ENCODE data around the gene TAGLN2.

Gene TAGLN2

DNA sequence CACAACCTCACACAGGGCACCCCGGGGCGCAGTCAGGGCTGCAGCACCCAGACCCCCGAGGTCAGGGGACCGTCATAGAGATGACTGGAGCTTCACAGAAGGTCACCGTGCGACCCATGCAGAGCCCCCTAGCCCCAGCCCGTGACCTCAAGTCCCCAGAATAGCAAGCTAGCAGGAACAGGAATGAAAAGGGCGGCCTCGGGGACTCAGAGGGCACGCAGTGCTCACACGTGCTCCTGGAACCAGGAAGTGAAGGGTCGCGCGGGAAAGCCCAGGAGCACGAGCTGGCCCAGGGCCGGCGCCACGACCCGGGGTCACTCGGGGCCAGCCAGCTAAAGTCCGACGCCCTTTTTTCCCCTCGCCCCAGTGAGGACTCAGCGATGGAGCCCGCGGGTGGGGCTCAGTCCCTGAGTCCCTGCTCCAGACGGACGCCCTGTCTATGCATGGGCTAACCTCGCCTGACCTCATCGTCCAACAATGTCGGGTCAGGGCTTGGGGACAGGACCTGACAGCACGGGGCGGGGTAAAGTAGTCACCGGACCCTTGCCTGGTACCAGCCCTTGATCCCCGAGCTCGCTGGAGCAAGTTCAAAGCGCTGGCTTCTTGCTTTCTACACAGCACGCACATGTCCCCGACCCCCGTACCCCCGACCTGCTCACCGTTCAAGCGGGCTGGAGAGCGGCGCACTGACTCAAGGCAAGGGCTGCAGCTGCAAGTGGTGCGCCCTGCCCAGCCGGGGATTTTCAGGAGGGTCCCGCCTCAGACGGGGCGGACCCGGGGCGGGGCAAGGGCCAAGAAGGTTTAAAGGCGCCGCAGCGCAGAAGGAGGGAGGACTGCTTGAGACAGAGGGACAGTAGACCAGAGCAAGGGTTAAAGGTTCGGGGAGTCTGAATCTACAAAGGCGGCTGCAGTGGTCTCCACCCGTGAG, at the start of gene TAGLN2:
TAGLN2 (minus strand) TSS at position 717 of the 928 bp plus-strand sequence. CDS start 4,998 bp downstream, outside the sequence.
- Histone ChIP-seq H3K9me3 (ENCODE audit: control insufficient read depth, low read length) (no peaks in the 10 kb centered on the region), H3K36me3 (ENCODE audit: control insufficient read depth, insufficient read depth, low read length) (peaks cover 27% of the 10 kb centered on the region), H3K27me3 (ENCODE audit: control insufficient read depth, insufficient read depth, low read length) (no peaks in the 10 kb centered on the region), H3K4me1 (ENCODE audit: control insufficient read depth, insufficient read depth, low read length) (peaks cover 45% of the 10 kb centered on the region), H3K9ac (ENCODE audit: low read length) (peak within 1 kb of the TSS; percentile 98), H3K4me3 (ENCODE audit: low read length) (peak within 1 kb of the TSS; percentile 97)

DNA sequence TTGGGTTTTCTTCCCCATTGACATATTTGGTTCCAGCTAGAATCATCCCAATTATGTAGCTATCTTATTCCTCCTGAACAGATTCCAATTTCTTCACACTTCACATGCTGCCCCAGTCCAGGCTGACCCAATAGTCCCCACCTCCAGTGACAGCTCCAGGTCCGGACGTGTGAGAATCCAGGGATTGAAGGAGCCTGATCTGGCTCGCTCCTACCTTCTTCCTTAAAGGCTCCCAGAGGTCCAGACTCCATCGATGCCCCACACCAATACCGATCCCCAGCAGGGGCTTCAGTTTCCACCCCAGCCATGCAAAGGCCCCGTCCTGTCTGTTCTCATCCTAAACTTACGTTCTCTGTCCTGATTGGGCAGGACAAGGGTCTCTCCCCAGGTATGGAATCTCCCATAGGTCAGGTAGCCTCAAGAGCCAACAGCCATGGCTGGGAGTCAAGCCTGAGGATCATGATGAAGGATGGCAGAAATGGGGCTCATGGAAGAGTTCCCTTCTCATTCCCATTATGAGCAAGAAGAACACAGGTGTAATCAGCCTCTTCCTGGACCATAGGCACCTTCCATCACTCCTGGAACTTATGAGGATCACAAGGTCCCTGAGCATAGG, 49.2 kb upstream of the TAGLN2 start:
- H3K36me3 ChIP-seq (ENCODE audit: control insufficient read depth, insufficient read depth, low read length), result peaks cover 11% of the 10 kb centered on the region
- H3K27me3 ChIP-seq (ENCODE audit: control insufficient read depth, insufficient read depth, low read length), result no peaks in the 10 kb centered on the region
- H3K4me3 ChIP-seq (ENCODE audit: low read length), result no peak overlapping the region
- peaks cover 41% of the 10 kb centered on the region for H3K4me1 ChIP-seq (ENCODE audit: control insufficient read depth, insufficient read depth, low read length)
- no peaks in the 10 kb centered on the region for H3K9me3 ChIP-seq (ENCODE audit: control insufficient read depth, low read length)
- no peak overlapping the region for H3K9ac ChIP-seq (ENCODE audit: low read length)

DNA sequence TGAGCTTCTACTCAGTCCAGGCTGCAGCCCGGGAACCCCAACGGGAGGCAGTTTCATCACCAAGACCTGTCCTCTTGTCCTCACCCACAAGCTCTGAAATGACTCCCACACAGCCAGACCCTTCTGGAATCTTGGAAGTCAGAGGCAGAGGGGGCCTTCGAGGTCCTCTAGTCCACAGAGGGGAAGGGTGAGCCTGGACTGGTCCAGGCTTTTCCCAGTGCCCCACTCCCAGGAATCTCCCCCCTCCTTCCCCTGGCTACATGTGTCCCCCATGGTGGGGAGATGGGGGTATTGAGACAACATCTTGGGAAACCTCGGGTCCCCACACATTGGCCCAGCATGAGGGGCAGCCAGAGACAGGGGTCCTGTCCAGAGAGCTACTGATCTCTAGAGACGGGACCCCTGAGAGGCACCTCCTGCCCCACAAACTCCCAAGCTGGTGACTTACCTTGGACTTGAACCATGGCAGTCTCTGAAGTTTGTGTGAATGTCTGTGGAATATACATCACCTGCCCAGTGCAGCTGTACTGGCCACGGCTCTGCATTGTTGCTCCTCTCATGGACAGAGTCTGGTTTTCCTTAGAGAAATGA, 48.1 kb upstream of the TAGLN2 start:
- no peaks in the 10 kb centered on the region for H3K9me3 ChIP-seq (ENCODE audit: control insufficient read depth, low read length)
- peaks cover 11% of the 10 kb centered on the region for H3K36me3 ChIP-seq (ENCODE audit: control insufficient read depth, insufficient read depth, low read length)
- H3K9ac ChIP-seq (ENCODE audit: low read length), result no peak overlapping the region
- no peaks in the 10 kb centered on the region for H3K27me3 ChIP-seq (ENCODE audit: control insufficient read depth, insufficient read depth, low read length)
- peaks cover 46% of the 10 kb centered on the region for H3K4me1 ChIP-seq (ENCODE audit: control insufficient read depth, insufficient read depth, low read length)
- H3K4me3 ChIP-seq (ENCODE audit: low read length), result no peak overlapping the region

DNA sequence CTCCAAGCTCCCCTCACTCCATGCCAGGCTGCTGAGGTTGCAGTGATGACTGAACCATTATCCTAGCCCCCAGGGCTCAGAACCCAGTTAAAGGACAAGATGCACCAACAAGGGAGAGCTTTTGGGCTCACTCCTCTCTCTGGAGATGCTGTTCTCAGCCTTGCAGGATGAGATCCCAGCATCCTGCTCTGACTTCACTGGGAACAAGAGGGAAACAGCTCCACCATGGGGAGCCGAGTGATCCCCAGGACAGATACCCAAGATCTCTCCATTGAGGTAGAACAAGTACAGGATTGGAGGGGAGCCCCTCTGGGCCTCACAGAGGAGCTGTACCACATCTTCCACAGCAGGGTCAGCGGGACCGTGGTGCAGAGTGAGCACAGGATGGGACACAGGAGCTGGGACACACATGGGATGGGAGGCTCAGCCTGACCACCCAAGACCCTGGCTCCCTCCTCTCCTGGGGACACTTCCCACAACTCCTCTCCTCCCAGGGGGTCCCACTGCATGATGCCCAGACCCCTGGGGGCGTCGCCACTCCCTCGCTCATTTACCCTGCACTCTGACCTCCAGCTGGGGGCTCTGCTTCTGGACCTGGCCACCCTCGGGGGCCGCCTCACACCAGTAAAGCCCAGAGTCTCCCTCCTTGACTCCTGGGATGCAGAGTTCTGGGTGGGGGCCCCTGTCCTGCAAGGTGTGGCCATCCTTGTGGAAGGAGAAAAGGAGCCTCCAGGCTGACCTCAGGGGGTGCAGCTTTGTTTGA, 47.3 kb upstream of the TAGLN2 start:
- no peaks in the 10 kb centered on the region for H3K27me3 ChIP-seq (ENCODE audit: control insufficient read depth, insufficient read depth, low read length)

DNA sequence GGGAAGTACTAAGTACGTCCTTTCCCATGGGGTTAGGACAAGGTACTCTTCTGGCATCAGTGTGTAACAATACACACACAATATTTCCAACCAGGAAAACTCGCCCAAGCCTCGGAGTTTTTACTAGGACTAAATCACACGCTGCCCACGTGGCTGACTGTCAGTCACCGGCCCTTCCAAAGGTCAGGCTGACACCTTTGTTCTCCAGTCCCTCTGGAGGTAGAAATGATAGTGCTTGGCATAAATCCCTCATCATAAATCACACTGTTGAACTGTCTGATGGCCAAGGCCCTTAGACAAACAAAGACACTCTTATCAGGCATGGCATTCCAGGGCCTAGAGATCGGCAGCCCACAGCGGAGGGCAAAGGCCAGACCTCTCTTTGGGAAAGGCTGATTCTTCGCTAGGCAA, 45.6 kb upstream of the TAGLN2 start:
- peaks cover 4% of the 10 kb centered on the region for H3K36me3 ChIP-seq (ENCODE audit: control insufficient read depth, insufficient read depth, low read length)
- H3K4me1 ChIP-seq (ENCODE audit: control insufficient read depth, insufficient read depth, low read length), result peaks cover 43% of the 10 kb centered on the region
- H3K27me3 ChIP-seq (ENCODE audit: control insufficient read depth, insufficient read depth, low read length), result no peaks in the 10 kb centered on the region
- no peak overlapping the region for H3K9ac ChIP-seq (ENCODE audit: low read length)
- H3K9me3 ChIP-seq (ENCODE audit: control insufficient read depth, low read length), result no peaks in the 10 kb centered on the region
- no peak overlapping the region for H3K4me3 ChIP-seq (ENCODE audit: low read length)

More for the DNA sequence above, 47.3 kb upstream of the TAGLN2 start:
- peaks cover 9% of the 10 kb centered on the region for H3K36me3 ChIP-seq (ENCODE audit: control insufficient read depth, insufficient read depth, low read length)
- H3K4me1 ChIP-seq (ENCODE audit: control insufficient read depth, insufficient read depth, low read length), result peaks cover 43% of the 10 kb centered on the region
- H3K9me3 ChIP-seq (ENCODE audit: control insufficient read depth, low read length), result no peaks in the 10 kb centered on the region
- H3K4me3 ChIP-seq (ENCODE audit: low read length), result no peak overlapping the region
- no peak overlapping the region for H3K9ac ChIP-seq (ENCODE audit: low read length)

DNA sequence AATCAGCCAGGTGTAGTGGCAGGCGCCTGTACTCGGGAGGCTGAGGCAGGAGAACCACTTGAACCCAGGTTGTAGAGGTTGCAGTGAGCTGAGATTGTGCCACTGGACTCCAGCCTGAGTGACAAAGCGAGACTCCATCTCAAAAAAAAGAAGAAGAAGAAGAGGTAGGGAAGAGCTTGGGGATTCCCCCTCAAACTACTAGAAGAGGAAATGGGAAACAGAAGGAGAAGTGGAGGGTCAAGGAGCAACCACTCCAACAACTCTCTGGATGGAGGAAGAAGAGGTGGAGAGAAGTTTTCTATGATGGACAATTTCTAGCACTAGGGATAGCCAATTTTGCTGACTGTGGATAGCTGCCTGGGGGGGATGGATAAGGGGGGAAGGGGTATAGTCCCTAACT, 43.6 kb upstream of the TAGLN2 start:
- no peaks in the 10 kb centered on the region for H3K27me3 ChIP-seq (ENCODE audit: control insufficient read depth, insufficient read depth, low read length)
- H3K9me3 ChIP-seq (ENCODE audit: control insufficient read depth, low read length), result no peaks in the 10 kb centered on the region
- H3K4me1 ChIP-seq (ENCODE audit: control insufficient read depth, insufficient read depth, low read length), result peaks cover 43% of the 10 kb centered on the region
- no peaks in the 10 kb centered on the region for H3K36me3 ChIP-seq (ENCODE audit: control insufficient read depth, insufficient read depth, low read length)
- no peak overlapping the region for H3K4me3 ChIP-seq (ENCODE audit: low read length)
- H3K9ac ChIP-seq (ENCODE audit: low read length), result no peak overlapping the region

DNA sequence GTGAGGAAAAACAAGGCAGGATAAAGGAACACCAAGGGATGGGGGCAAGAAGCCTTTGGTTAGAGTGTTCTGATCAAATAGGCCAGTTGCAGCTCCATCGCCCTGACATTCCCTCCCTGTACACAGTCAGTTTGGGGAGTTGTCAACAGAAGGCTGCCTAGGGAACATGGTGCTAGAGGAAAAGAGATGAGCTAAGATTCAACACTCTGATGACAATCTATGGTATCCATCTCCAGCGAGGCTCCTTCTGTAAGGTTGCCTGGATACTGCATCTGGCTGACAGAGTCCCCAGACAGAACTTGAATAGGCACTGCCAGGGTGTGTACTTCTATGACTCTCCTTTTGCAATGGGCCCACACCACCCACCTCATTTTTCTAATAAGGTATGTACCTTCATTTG, 40.0 kb upstream of the TAGLN2 start:
- Histone ChIP-seq H3K36me3 (ENCODE audit: control insufficient read depth, insufficient read depth, low read length) (no peaks in the 10 kb centered on the region), H3K9ac (ENCODE audit: low read length) (no peak overlapping the region), H3K9me3 (ENCODE audit: control insufficient read depth, low read length) (no peaks in the 10 kb centered on the region), H3K27me3 (ENCODE audit: control insufficient read depth, insufficient read depth, low read length) (no peaks in the 10 kb centered on the region), H3K4me1 (ENCODE audit: control insufficient read depth, insufficient read depth, low read length) (peaks cover 17% of the 10 kb centered on the region), H3K4me3 (ENCODE audit: low read length) (no peak overlapping the region)

DNA sequence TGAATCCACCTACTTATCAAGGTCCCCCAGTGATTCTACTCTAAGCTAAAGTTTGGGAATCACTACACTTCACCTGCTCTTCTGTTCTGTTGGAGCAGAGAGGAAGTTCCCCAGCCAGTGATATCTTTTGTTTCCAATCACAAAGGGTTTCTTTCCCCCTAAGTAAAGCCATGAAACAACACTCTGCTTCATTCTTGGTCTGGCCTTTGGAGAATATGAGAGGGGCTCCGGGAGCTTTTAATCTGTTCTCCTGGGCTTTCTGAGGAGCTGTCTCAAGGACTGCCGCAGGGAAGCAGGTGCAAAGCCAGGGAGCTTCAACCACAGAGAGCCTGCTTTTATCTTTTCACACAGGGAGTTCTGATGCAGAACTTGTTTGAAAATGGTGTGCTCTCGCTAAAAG, 38.8 kb upstream of the TAGLN2 start:
- H3K4me3 ChIP-seq (ENCODE audit: low read length), result peak overlapping the region; percentile 16
- no peaks in the 10 kb centered on the region for H3K9me3 ChIP-seq (ENCODE audit: control insufficient read depth, low read length)
- H3K27me3 ChIP-seq (ENCODE audit: control insufficient read depth, insufficient read depth, low read length), result no peaks in the 10 kb centered on the region

DNA sequence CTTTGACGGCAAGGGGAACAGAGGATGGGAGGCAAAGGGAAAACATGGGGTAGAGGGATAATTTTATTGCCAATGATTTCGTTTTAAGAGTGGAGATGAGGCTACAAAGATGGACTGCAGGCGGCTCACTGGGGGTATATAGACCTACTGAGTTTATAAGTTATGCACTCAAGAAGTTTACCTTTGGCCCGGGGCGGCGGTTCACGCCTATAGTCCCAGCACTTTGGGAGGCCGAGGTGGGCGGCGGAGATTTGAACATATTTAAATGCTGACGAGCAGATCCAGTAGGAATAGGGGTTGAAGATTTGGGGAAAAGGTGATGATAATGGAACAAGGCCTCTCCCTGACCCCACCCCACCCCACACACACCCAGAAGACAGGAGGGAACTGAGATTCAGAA, 36.9 kb upstream of the TAGLN2 start:
- Histone ChIP-seq H3K36me3 (ENCODE audit: control insufficient read depth, insufficient read depth, low read length) (no peaks in the 10 kb centered on the region), H3K27me3 (ENCODE audit: control insufficient read depth, insufficient read depth, low read length) (no peaks in the 10 kb centered on the region), H3K9ac (ENCODE audit: low read length) (peak overlapping the region; percentile 66), H3K4me3 (ENCODE audit: low read length) (peak overlapping the region; percentile 23), H3K4me1 (ENCODE audit: control insufficient read depth, insufficient read depth, low read length) (peaks cover 16% of the 10 kb centered on the region), H3K9me3 (ENCODE audit: control insufficient read depth, low read length) (no peaks in the 10 kb centered on the region)

More for the DNA sequence above, 38.8 kb upstream of the TAGLN2 start:
- Histone ChIP-seq H3K9ac (ENCODE audit: low read length) (peak overlapping the region; percentile 66), H3K36me3 (ENCODE audit: control insufficient read depth, insufficient read depth, low read length) (no peaks in the 10 kb centered on the region), H3K4me1 (ENCODE audit: control insufficient read depth, insufficient read depth, low read length) (peaks cover 14% of the 10 kb centered on the region)

DNA sequence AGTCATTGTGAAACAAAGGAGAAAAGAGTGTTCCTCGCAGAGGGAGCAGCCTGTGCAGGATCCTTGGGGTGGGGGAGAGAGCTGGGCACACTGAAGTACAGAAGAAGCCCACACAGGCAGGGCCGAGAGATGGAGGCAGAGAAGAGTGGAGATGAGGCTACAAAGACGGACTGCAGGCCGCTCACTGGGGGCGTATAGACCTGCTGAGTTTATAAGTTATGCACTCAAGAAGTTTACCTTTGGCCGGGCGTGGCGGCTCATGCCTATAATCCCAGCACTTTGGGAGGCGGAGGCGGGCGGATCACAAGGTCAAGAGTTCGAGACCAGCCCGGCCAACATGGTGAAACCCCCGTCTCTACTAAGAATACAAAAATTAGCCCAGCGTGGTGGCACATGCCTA, 36.3 kb upstream of the TAGLN2 start:
- Histone ChIP-seq H3K4me1 (ENCODE audit: control insufficient read depth, insufficient read depth, low read length) (peaks cover 16% of the 10 kb centered on the region), H3K27me3 (ENCODE audit: control insufficient read depth, insufficient read depth, low read length) (no peaks in the 10 kb centered on the region), H3K4me3 (ENCODE audit: low read length) (peak overlapping the region; percentile 23), H3K9me3 (ENCODE audit: control insufficient read depth, low read length) (no peaks in the 10 kb centered on the region), H3K36me3 (ENCODE audit: control insufficient read depth, insufficient read depth, low read length) (no peaks in the 10 kb centered on the region), H3K9ac (ENCODE audit: low read length) (peak overlapping the region; percentile 66)

DNA sequence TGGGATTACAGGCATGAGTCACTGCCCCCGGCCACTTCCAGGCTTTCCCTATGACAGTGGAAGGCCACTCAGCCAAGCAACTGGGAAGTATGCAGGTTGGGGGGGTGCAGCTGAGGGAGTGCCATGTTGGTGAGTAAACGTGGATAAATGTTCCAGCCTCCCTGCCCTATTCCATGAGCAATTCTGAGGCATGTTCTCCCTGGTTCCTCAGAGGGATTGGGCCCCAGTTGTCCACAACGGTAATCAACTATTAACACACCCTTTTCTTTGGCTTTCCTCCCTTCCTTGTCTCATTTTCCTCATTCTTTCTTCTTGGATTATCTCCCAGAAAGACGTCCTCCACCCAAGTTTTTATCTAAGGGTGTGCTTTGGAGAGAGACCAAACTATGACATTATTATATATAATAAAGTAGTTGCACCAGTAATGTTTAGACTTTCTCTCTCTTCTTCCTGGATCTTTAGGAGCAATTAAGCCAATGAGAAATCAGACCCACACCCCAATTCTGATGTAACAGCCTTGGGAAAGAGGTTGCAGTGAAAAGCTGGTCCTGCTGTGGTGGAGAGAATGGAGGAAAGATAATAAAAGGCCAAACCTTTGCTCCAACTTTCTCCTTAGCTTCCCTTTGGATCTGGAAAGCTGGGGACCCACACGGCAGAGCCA, 35.5 kb upstream of the TAGLN2 start:
- H3K9ac ChIP-seq (ENCODE audit: low read length), result peak overlapping the region; percentile 66
- H3K4me3 ChIP-seq (ENCODE audit: low read length), result peak overlapping the region; percentile 23
- H3K36me3 ChIP-seq (ENCODE audit: control insufficient read depth, insufficient read depth, low read length), result no peaks in the 10 kb centered on the region
- H3K4me1 ChIP-seq (ENCODE audit: control insufficient read depth, insufficient read depth, low read length), result peaks cover 16% of the 10 kb centered on the region
- H3K27me3 ChIP-seq (ENCODE audit: control insufficient read depth, insufficient read depth, low read length), result no peaks in the 10 kb centered on the region
- no peaks in the 10 kb centered on the region for H3K9me3 ChIP-seq (ENCODE audit: control insufficient read depth, low read length)

All from mucosa of stomach (tissue), 1 donor.